Measurements from ENCODE around the gene CUEDC2. TPM values are rescaled to one million over a fixed set of nuclear protein-coding genes. Genes with fewer than 3 reads are reported as not detected.

Gene CUEDC2
- total and polyA plus RNA-seq, 4 donors = 14.4 to 36.1 (median 24.1) TPM

DNA sequence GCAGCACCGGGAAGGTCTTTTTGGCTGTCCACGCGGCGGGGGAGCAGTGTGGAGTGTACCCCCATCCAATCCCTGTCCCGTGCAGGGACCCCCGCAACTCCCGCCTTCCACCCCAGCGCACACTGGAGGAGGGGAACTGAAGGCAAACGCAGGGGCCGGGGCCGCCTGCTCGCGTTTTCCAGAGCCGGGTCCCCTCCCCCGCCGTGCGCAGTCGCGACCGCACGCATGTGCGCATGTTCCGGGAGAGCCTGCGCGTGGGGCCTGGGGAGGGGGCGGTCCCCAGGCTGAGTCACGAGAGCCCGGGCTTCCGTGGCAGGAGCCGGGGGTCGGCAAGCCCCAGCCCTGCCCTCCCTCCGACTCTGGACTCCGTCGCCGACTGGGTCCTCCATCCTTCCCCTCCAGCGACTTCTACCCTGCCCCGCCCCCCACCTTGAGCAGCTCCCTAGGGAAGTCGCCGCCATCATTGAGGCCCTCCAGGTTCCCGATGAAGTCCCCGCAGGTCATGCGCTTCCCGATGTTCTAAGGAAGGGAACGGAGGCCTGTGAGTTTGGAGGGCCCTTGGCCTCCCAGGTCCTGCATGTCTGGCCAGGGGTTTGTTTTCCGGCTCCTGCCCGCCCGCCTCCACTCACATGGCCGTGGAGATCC lies 21.8 kb downstream of the CUEDC2 start:
- Histone ChIP-seq H3K36me3 (ENCODE audit: control insufficient read depth in 4 of 4, insufficient read depth in 3 of 4, low read depth in 1 of 4, low read length in 3 of 4) (no peaks in the 10 kb centered on the region), H3K27ac (ENCODE audit: low read depth in 1 of 2, low read length in 2 of 2) (no peak overlapping the region), H3K4me1 (ENCODE audit: control insufficient read depth in 4 of 4, insufficient read depth in 4 of 4, low read length in 3 of 4) (peaks cover 2 to 8% (median 5%) of the 10 kb centered on the region in 4 donors), H3K9me3 (ENCODE audit: control insufficient read depth in 4 of 4, low read length in 3 of 4) (no peaks in the 10 kb centered on the region), H3K4me3 (ENCODE audit: low read depth in 1 of 3, low read length in 3 of 3) (no peak overlapping the region), H3K9ac (ENCODE audit: low read depth in 1 of 2, low read length in 2 of 2) (no peak overlapping the region), H3K27me3 (ENCODE audit: control insufficient read depth in 4 of 4, insufficient read depth in 4 of 4, low read length in 3 of 4) (peaks cover 0 to 25% (median 6%) of the 10 kb centered on the region in 4 donors)
- WGBS = 7% methylated on average over 48 of the region's 48 CpGs
- TF ChIP-seq SP1 (IDR thresholded peaks at IDR 0.05) = no peak
- DNase-seq (ENCODE audit: low spot score) = no peak

DNA sequence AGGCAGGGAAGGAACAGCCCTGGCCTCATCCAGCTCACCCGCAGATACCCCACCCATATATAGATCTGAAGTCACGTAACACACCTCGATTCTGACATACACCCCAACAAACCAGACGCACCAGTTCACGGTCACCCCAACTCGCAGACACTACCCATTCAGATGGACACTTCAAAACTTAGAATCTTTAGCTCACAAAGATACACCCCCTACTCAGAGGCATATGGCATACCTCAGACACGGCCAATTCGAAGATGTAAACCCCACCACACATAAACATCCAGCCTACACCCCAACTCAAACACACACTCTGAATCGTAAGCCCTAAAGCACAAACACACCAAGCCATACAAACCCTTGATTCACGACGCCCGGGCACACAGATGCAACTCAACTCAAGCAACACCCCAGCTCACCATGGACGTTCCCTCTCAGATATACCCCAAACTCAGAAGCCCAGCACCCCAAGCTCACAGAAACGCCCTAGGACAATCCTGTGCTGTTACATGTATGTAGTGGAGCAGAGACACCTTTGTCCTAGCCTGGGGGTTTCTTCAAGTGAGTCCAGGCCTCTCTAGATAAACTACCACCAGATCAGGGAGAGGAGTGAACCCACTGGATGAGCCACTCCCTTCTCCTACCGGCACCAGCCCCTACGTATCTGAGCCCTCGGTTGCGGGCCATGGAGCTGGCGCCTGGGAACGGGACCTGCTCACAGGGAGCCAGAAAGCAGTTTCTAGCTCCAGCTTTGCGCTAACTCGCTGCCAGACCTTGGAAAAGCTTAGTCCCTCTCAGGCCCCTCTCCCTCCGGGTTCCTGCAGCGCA lies 22.6 kb downstream of the CUEDC2 start:
- Histone ChIP-seq H3K27me3 (ENCODE audit: control insufficient read depth in 4 of 4, insufficient read depth in 4 of 4, low read length in 3 of 4) (peaks cover 0 to 25% (median 6%) of the 10 kb centered on the region in 4 donors), H3K4me1 (ENCODE audit: control insufficient read depth in 4 of 4, insufficient read depth in 4 of 4, low read length in 3 of 4) (peaks cover 2 to 8% (median 5%) of the 10 kb centered on the region in 4 donors), H3K36me3 (ENCODE audit: control insufficient read depth in 4 of 4, insufficient read depth in 3 of 4, low read depth in 1 of 4, low read length in 3 of 4) (no peaks in the 10 kb centered on the region), H3K9ac (ENCODE audit: low read depth in 1 of 2, low read length in 2 of 2) (no peak overlapping the region), H3K27ac (ENCODE audit: low read depth in 1 of 2, low read length in 2 of 2) (no peak overlapping the region), H3K4me3 (ENCODE audit: low read depth in 1 of 3, low read length in 3 of 3) (no peak overlapping the region), H3K9me3 (ENCODE audit: control insufficient read depth in 4 of 4, low read length in 3 of 4) (no peaks in the 10 kb centered on the region)
- 39% methylated on average over 24 of the region's 24 CpGs for WGBS
- no peak for DNase-seq (ENCODE audit: low spot score)
- TF ChIP-seq JUND (IDR thresholded peaks at IDR 0.05) = no peak
- TF ChIP-seq EGR1 (IDR thresholded peaks at IDR 0.05; ENCODE audit: low read depth in 2 of 2) = no peak
- TF ChIP-seq, protein P1, sequence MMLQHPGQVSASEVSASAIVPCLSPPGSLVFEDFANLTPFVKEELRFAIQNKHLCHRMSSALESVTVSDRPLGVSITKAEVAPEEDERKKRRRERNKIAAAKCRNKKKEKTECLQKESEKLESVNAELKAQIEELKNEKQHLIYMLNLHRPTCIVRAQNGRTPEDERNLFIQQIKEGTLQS (IDR thresholded peaks at IDR 0.05) = no peak
- TF ChIP-seq FOXA1 (IDR thresholded peaks at IDR 0.05) = no peak
- no peak for TF ChIP-seq HNF4G (IDR thresholded peaks at IDR 0.05)
- TF ChIP-seq, protein P2, sequence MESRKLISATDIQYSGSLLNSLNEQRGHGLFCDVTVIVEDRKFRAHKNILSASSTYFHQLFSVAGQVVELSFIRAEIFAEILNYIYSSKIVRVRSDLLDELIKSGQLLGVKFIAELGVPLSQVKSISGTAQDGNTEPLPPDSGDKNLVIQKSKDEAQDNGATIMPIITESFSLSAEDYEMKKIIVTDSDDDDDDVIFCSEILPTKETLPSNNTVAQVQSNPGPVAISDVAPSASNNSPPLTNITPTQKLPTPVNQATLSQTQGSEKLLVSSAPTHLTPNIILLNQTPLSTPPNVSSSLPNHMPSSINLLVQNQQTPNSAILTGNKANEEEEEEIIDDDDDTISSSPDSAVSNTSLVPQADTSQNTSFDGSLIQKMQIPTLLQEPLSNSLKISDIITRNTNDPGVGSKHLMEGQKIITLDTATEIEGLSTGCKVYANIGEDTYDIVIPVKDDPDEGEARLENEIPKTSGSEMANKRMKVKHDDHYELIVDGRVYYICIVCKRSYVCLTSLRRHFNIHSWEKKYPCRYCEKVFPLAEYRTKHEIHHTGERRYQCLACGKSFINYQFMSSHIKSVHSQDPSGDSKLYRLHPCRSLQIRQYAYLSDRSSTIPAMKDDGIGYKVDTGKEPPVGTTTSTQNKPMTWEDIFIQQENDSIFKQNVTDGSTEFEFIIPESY (IDR thresholded peaks at IDR 0.05) = no peak
- TF ChIP-seq, protein P3, sequence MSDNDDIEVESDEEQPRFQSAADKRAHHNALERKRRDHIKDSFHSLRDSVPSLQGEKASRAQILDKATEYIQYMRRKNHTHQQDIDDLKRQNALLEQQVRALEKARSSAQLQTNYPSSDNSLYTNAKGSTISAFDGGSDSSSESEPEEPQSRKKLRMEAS (IDR thresholded peaks at IDR 0.05) = no peak
- TF ChIP-seq FOXA2 (IDR thresholded peaks at IDR 0.05) = no peak
- TF ChIP-seq, protein P4, sequence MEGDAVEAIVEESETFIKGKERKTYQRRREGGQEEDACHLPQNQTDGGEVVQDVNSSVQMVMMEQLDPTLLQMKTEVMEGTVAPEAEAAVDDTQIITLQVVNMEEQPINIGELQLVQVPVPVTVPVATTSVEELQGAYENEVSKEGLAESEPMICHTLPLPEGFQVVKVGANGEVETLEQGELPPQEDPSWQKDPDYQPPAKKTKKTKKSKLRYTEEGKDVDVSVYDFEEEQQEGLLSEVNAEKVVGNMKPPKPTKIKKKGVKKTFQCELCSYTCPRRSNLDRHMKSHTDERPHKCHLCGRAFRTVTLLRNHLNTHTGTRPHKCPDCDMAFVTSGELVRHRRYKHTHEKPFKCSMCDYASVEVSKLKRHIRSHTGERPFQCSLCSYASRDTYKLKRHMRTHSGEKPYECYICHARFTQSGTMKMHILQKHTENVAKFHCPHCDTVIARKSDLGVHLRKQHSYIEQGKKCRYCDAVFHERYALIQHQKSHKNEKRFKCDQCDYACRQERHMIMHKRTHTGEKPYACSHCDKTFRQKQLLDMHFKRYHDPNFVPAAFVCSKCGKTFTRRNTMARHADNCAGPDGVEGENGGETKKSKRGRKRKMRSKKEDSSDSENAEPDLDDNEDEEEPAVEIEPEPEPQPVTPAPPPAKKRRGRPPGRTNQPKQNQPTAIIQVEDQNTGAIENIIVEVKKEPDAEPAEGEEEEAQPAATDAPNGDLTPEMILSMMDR (IDR thresholded peaks at IDR 0.05; ENCODE audit: low read depth, low read length, missing input control) = no peak
- TF ChIP-seq NR2F2 (IDR thresholded peaks at IDR 0.05) = no peak
- TF ChIP-seq RXRA (IDR thresholded peaks at IDR 0.05) = no peak
- TF ChIP-seq YY1 (IDR thresholded peaks at IDR 0.05) = no peak
- no peak for TF ChIP-seq SP1 (IDR thresholded peaks at IDR 0.05)
- TF ChIP-seq HNF4A (conservative IDR thresholded peaks at IDR 0.05) = no peak
- no peak for TF ChIP-seq TAF1 (conservative IDR thresholded peaks at IDR 0.05)
- no peak for TF ChIP-seq RAD21 (IDR thresholded peaks at IDR 0.05)

Data from liver (tissue), 9 donors.